ENCODE data around the gene PPP2R3A.
"Not testable (repeated sequence)": the region's sequence is repeated elsewhere in the genome, so short reads cannot be mapped to it uniquely, and the experiment has no call there.

The PPP2R3A gene

DNA sequence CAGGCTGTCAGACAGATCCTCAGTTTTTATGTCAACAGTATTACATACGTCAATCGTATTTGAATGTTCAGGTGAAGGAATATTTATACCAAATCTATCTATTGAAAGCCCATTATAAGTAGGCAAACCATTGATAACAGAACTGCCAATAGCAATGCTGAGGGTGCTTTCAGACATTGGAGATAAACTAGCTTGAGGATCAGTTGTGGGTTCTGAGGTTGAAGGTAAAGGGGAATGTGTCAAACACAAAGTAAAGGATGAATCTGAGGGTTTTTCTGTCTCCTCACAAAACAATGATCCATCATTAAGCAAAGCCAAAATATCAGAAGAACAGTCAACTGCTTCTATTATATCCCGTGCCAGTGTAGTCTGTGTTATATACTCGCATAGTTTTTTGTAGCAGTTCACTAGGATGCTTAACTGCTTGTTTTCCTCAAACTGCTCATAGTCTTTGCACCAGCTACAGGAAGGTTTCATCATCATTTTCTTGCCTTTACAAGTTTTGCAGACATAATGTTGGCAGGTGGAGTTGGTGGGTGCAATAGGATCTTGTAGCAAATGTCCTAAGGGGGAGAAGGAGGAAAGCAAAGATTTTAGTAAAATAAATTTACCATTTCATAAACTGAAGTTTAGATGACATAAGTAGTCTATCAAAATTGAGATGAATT lies 186.8 kb downstream of the PPP2R3A start:
- Histone ChIP-seq H3K4me1 (ENCODE audit: control insufficient read depth, insufficient read depth, low read length, poor library complexity, severe bottlenecking) (no peaks in the 10 kb centered on the region), H3K36me3 (ENCODE audit: control insufficient read depth, insufficient read depth, low read length) (peaks cover 38% of the 10 kb centered on the region), H3K9me3 (ENCODE audit: control insufficient read depth, low read length) (no peaks in the 10 kb centered on the region), H3K27ac (ENCODE audit: low read depth, low read length, severe bottlenecking) (no peak overlapping the region), H3K4me3 (ENCODE audit: extremely low read depth, insufficient read depth, low read length, poor library complexity, severe bottlenecking) (no peak overlapping the region)
- WGBS, 2 experiments (ENCODE audit: insufficient coverage in 2 of 2) = 100% methylated on average over 2 of the region's 4 CpGs; no CpG with 5 or more reads in 1 of the 2 experiments

DNA sequence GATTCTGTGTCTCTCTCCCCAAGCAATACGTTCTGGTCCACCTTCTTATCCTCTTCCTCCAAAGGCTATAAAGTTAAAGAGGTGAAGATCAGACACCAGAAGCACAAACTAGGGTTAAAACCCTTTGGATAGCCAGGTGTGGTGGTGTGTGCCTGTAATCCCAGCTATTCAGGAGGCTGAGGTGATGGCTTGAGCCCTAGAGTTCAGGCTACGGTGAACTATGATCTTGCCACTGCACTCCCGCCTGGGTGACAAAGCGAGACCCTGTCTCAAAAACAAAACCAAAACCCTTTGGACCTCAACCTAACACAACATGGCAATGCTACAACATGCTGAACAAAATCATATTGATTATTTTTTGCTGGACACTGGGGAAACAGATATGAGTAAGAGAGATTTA lies 187.4 kb downstream of the PPP2R3A start:
- H3K9me3 ChIP-seq (ENCODE audit: control insufficient read depth, low read length) = no peaks in the 10 kb centered on the region
- no peak overlapping the region for H3K27ac ChIP-seq (ENCODE audit: low read depth, low read length, severe bottlenecking)
- H3K4me1 ChIP-seq (ENCODE audit: control insufficient read depth, insufficient read depth, low read length, poor library complexity, severe bottlenecking) = no peaks in the 10 kb centered on the region
- H3K4me3 ChIP-seq (ENCODE audit: extremely low read depth, insufficient read depth, low read length, poor library complexity, severe bottlenecking) = no peak overlapping the region
- 92 to 100% methylated on average over 2 of the region's 4 CpGs for WGBS, 2 experiments (ENCODE audit: insufficient coverage in 2 of 2)
- peaks cover 32% of the 10 kb centered on the region for H3K36me3 ChIP-seq (ENCODE audit: control insufficient read depth, insufficient read depth, low read length)

DNA sequence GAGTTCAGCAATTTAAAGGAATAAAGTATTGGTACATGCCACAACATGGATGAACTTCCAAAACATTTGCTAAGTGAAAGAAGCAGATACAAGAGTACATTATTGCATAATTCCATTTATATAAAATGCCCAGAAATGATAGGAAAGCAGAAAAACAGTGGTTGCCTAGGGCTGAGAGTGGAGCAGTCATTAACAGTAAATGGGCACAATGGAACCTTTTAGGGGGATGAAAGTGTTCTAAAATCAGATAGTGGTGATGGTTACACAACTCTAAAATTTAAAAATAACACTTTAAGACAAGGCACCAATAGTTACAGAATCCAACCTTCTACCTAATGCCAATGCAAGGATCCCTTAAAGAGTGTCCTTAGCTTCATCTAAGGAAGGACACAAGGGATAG lies 196.0 kb downstream of the PPP2R3A start:
- Histone ChIP-seq H3K36me3 (ENCODE audit: control insufficient read depth, insufficient read depth, low read length) (no peaks in the 10 kb centered on the region), H3K27ac (ENCODE audit: low read depth, low read length, severe bottlenecking) (no peak overlapping the region), H3K4me3 (ENCODE audit: extremely low read depth, insufficient read depth, low read length, poor library complexity, severe bottlenecking) (no peak overlapping the region), H3K9me3 (ENCODE audit: control insufficient read depth, low read length) (peaks cover 4% of the 10 kb centered on the region), H3K4me1 (ENCODE audit: control insufficient read depth, insufficient read depth, low read length, poor library complexity, severe bottlenecking) (no peaks in the 10 kb centered on the region)

DNA sequence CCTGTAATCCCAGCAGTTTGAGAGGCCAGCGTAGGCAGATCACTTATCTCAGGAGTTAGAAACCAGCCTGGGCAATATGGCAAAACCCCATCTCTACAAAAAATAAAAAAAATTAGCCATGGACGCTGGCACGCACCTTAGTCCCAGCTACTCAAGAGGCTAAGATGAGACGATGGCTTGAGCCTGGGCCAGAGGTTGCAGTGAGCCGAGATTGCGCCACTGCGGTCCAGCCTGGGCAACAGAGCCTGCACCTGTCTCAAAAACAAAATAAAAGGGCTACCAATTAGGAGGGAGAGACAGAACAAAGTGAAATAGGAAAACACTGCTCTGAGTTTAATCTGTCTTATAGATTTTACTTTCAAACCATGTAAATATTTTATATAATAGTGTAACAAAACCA lies 196.8 kb downstream of the PPP2R3A start:
- H3K27ac ChIP-seq (ENCODE audit: low read depth, low read length, severe bottlenecking) = no peak overlapping the region
- peaks cover 4% of the 10 kb centered on the region for H3K9me3 ChIP-seq (ENCODE audit: control insufficient read depth, low read length)
- H3K36me3 ChIP-seq (ENCODE audit: control insufficient read depth, insufficient read depth, low read length) = no peaks in the 10 kb centered on the region
- H3K4me3 ChIP-seq (ENCODE audit: extremely low read depth, insufficient read depth, low read length, poor library complexity, severe bottlenecking) = no peak overlapping the region
- H3K4me1 ChIP-seq (ENCODE audit: control insufficient read depth, insufficient read depth, low read length, poor library complexity, severe bottlenecking) = no peaks in the 10 kb centered on the region
- WGBS, 2 experiments (ENCODE audit: insufficient coverage in 2 of 2) = 94 to 98% methylated on average over 5 to 7 of the region's 7 CpGs

DNA sequence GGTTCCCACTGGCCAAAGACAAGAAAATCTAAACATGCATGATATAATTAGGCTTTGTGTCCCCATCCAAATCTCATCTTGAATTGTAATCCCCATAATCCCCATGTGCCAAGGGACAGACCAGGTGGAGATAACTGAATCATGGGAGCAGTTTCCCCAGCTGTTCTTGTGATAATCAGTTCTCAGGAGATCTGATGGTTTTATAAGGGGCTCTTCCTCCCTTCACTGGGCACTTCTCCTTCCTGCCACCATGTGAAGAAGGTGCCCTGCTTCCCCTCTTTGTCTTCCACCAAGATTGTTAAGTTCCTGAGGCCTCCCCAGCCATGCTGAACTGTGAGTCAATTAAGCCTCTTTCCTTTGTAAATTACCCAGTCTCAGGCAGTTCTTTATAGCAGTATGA lies 198.1 kb downstream of the PPP2R3A start:
- H3K36me3 ChIP-seq (ENCODE audit: control insufficient read depth, insufficient read depth, low read length); H3K4me3 ChIP-seq (ENCODE audit: extremely low read depth, insufficient read depth, low read length, poor library complexity, severe bottlenecking); H3K9me3 ChIP-seq (ENCODE audit: control insufficient read depth, low read length); H3K4me1 ChIP-seq (ENCODE audit: control insufficient read depth, insufficient read depth, low read length, poor library complexity, severe bottlenecking); H3K27ac ChIP-seq (ENCODE audit: low read depth, low read length, severe bottlenecking): not testable (repeated sequence)

DNA sequence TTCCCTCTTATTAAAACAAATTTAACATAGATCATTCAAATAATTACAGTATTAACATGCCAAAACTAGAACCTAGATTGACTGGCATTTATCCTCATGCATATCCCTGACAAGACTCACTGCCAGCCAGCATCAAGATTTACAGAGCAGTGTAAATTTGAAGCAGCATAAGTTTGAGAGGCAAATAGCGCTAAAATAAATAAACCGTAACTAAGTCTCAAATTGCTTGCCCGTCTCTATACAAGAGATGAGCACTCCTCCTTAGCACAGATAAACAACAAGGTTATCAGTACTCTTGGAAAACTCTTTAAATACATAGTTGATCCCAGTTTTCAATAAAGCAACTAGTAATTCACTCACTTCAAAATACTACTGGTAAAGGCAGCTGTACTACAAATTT lies 201.0 kb downstream of the PPP2R3A start:
- no peaks in the 10 kb centered on the region for H3K36me3 ChIP-seq (ENCODE audit: control insufficient read depth, insufficient read depth, low read length)
- H3K9me3 ChIP-seq (ENCODE audit: control insufficient read depth, low read length) = no peaks in the 10 kb centered on the region
- no peak overlapping the region for H3K27ac ChIP-seq (ENCODE audit: low read depth, low read length, severe bottlenecking)
- no peak overlapping the region for H3K4me3 ChIP-seq (ENCODE audit: extremely low read depth, insufficient read depth, low read length, poor library complexity, severe bottlenecking)
- WGBS, 2 experiments (ENCODE audit: insufficient coverage in 2 of 2) = 83 to 91% methylated on average over 2 to 3 of the region's 3 CpGs
- H3K4me1 ChIP-seq (ENCODE audit: control insufficient read depth, insufficient read depth, low read length, poor library complexity, severe bottlenecking) = no peaks in the 10 kb centered on the region

DNA sequence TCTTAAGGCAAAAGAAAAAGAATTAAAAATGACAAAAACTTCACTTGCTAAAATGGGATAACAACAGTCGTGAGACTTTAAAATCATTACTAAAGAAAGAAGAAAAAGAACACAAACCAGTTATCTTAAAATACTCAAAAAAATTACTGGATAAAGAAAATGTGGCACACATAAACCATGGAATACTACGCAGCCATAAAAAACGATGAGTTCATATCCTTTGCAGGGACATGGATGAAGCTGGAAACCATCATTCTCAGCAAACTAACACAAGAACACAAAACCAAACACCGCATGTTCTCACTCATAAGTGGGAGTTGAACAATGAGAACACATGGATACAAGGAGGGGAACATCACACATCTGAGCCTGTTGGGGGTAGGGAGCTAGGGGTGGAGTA lies 202.7 kb downstream of the PPP2R3A start:
- not testable (repeated sequence) for H3K4me1 ChIP-seq (ENCODE audit: control insufficient read depth, insufficient read depth, low read length, poor library complexity, severe bottlenecking); H3K4me3 ChIP-seq (ENCODE audit: extremely low read depth, insufficient read depth, low read length, poor library complexity, severe bottlenecking); H3K27ac ChIP-seq (ENCODE audit: low read depth, low read length, severe bottlenecking); H3K36me3 ChIP-seq (ENCODE audit: control insufficient read depth, insufficient read depth, low read length); H3K9me3 ChIP-seq (ENCODE audit: control insufficient read depth, low read length)
- WGBS, 2 experiments (ENCODE audit: insufficient coverage in 2 of 2) = no CpG with 5 or more reads among the region's 4 CpGs

DNA sequence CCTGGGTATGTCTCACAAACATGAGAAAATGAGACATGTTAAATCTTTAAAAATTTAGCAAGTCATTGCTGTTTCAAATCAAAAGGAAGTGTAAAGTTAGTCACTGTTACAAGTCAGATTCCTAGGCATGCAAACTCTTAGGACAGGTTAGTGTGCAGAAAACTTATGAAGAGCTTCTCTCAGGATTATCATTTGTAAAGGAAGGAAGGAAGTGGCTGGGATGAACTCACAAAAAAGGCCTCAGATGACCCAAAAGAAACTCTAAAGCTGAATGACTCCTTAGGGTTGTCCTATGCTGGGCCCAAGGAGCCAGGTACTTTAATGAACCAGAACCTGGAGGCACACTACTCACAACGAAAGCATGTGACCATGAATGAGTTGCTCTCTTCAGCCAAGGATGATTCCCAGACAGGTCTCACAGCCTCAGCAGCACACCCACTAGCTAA lies 205.6 kb downstream of the PPP2R3A start:
- Histone ChIP-seq H3K4me3 (ENCODE audit: extremely low read depth, insufficient read depth, low read length, poor library complexity, severe bottlenecking) (no peak overlapping the region), H3K9me3 (ENCODE audit: control insufficient read depth, low read length) (no peaks in the 10 kb centered on the region), H3K27ac (ENCODE audit: low read depth, low read length, severe bottlenecking) (no peak overlapping the region), H3K4me1 (ENCODE audit: control insufficient read depth, insufficient read depth, low read length, poor library complexity, severe bottlenecking) (no peaks in the 10 kb centered on the region), H3K36me3 (ENCODE audit: control insufficient read depth, insufficient read depth, low read length) (no peaks in the 10 kb centered on the region)
- WGBS, 2 experiments (ENCODE audit: insufficient coverage in 2 of 2) = 100% methylated on average over 1 of the region's 1 CpG; no CpG with 5 or more reads in 1 of the 2 experiments

DNA sequence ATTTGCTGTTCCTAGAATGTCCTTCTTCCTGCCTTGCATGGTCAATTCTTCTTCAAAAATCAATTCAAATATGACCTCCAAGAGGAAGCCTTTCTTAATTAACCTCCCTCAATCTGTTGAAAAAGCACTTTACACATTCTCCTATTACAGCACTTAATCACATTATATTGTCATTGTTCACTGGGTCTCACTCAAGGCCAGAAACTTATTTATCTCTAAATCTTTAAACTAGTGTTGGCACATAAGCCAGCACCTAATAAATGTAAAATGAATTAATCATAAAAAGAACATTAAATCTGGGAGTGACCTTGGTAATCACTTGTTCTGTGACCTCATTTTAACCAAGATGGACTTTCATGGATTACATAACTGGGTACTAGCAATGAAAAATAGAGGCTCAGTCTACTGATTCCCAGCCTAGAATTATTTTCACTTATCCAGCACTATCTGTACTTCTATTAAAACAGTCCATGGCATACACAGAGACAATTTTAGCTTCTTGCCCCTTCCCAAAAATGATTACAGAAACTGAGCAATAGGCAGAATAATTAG lies 208.5 kb downstream of the PPP2R3A start:
- H3K36me3 ChIP-seq (ENCODE audit: control insufficient read depth, insufficient read depth, low read length) = no peaks in the 10 kb centered on the region
- no peak overlapping the region for H3K27ac ChIP-seq (ENCODE audit: low read depth, low read length, severe bottlenecking)
- no peaks in the 10 kb centered on the region for H3K4me1 ChIP-seq (ENCODE audit: control insufficient read depth, insufficient read depth, low read length, poor library complexity, severe bottlenecking)
- H3K4me3 ChIP-seq (ENCODE audit: extremely low read depth, insufficient read depth, low read length, poor library complexity, severe bottlenecking) = no peak overlapping the region
- no peaks in the 10 kb centered on the region for H3K9me3 ChIP-seq (ENCODE audit: control insufficient read depth, low read length)

DNA sequence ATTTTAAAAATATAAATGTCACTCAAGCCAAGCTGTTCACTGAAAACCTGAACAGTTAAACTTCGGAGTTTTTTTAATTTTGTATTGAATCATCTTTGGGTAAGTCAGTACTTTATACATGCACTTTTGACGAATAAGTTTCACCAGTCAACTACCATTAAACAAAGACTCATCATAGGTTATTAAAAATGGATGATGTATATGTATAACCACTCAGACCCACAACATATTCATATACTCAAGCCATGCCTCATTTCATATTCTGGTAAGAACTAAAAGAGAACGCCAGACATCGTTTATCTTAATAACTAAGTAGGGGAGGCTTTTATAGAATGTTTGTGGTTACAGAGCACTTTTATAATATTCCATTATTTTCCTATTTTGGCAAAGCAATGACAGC lies 212.3 kb downstream of the PPP2R3A start:
- no peaks in the 10 kb centered on the region for H3K4me1 ChIP-seq (ENCODE audit: control insufficient read depth, insufficient read depth, low read length, poor library complexity, severe bottlenecking)
- no CpG with 5 or more reads among the region's 4 CpGs for WGBS, 2 experiments (ENCODE audit: insufficient coverage in 2 of 2)

DNA sequence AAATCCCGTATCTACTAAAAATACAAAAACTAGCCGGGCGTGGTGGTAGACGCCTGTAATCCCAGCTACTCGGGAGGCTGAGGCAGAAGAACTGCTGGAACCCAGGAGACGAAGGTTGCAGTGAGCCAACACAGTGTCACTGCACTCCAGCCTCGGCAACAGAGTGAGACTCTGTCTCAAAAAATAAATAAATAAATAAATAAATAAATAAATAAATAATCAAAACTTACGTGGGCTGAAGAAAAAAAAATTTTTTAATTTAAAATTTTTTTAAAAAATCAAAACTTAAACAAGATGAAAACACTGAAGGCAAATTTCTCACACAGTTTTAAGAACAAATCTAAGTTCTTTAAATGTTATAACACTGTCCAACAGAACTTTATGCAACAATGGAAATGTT lies 216.2 kb downstream of the PPP2R3A start:
- Histone ChIP-seq H3K4me3 (ENCODE audit: extremely low read depth, insufficient read depth, low read length, poor library complexity, severe bottlenecking) (no peak overlapping the region), H3K9me3 (ENCODE audit: control insufficient read depth, low read length) (no peaks in the 10 kb centered on the region), H3K4me1 (ENCODE audit: control insufficient read depth, insufficient read depth, low read length, poor library complexity, severe bottlenecking) (peaks cover 7% of the 10 kb centered on the region), H3K36me3 (ENCODE audit: control insufficient read depth, insufficient read depth, low read length) (no peaks in the 10 kb centered on the region), H3K27ac (ENCODE audit: low read depth, low read length, severe bottlenecking) (no peak overlapping the region)
- 97 to 98% methylated on average over 5 to 6 of the region's 8 CpGs for WGBS, 2 experiments (ENCODE audit: insufficient coverage in 2 of 2)

More for the DNA sequence above, 212.3 kb downstream of the PPP2R3A start:
- Histone ChIP-seq H3K9me3 (ENCODE audit: control insufficient read depth, low read length) (no peaks in the 10 kb centered on the region), H3K4me3 (ENCODE audit: extremely low read depth, insufficient read depth, low read length, poor library complexity, severe bottlenecking) (no peak overlapping the region), H3K27ac (ENCODE audit: low read depth, low read length, severe bottlenecking) (no peak overlapping the region), H3K36me3 (ENCODE audit: control insufficient read depth, insufficient read depth, low read length) (no peaks in the 10 kb centered on the region)
